Neural progenitor cell (in vitro differentiated cells): ENCODE data around the gene H6PD.

Source experiments
- CTCF ChIP-seq: fragments of 200-600 bp; sonication (generic); IDR thresholded peaks from 2 replicates; pipeline ENCODE4 v1.5.1; 2017; ENCODE audit warnings: antibody characterized with exemption, mild to moderate bottlenecking
- EZH2 ChIP-seq: fragments of 200-600 bp; sonication (generic); IDR thresholded peaks from 2 replicates; pipeline ENCODE4 v1.6.1; 2017; ENCODE audit warnings: antibody characterized with exemption, mild to moderate bottlenecking, moderate library complexity
- EZH2phosphoT487 ChIP-seq: fragments of 200-600 bp; sonication (generic); IDR thresholded peaks from 2 replicates; pipeline ENCODE4 v1.6.1; 2017; ENCODE audit warnings: antibody characterized with exemption

- no peak for TF ChIP-seq CTCF
- no peak for TF ChIP-seq EZH2phosphoT487
- TF ChIP-seq EZH2 = no peak
Observed at GRCh38 chr1:9292361-9293240, 58.0 kb downstream of the H6PD start, which contains the start of gene SPSB1.
